IMR-90 (cell line): ENCODE measurements around the gene LRRN2. TPM values are rescaled to one million over a fixed set of nuclear protein-coding genes. Genes with fewer than 3 reads are reported as not detected.

ENCODE experiments used
- ATAC-seq: fragments of 200-7000 bp; cut with Tn5 transposase; 2 replicates; pipeline ENCODE4 v1.9.1; 2020; ENCODE audit warnings: low read depth, mild to moderate bottlenecking, moderate library complexity
- BruUV-seq: library from RNA; stranded (reverse); fragments of 400-500 nt; replicated peaks from 2 replicates; lab custom pipeline; 2021; lab: Mats Ljungman, UMichigan
- CTCF ChIA-PET: fragments of 300-600 bp; formaldehyde crosslinking; extraction: SDS; loops from one replicate; lab custom pipeline; 2021; ENCODE audit warnings: antibody characterized with exemption; lab: Yijun Ruan, JAX
- POLR2A ChIA-PET: fragments of 300-600 bp; sonication (Branson Sonifier 250); formaldehyde crosslinking; loops from one replicate; lab custom pipeline; 2022; ENCODE audit warnings: antibody characterized with exemption; ENCODE audit not compliant: unreplicated experiment; lab: Charles Lee
- DNase-seq: peaks from one replicate; pipeline ENCODE4 v3.0.0; 2013
- H2AFZ ChIP-seq: replicated peaks from 2 replicates; pipeline ENCODE3; 2013; ENCODE audit warnings: low read length, mild to moderate bottlenecking; ENCODE audit not compliant: poor library complexity
- H2AK5ac ChIP-seq: 2 replicates; pipeline ENCODE4 v1.6.1; 2013; ENCODE audit warnings: low read depth, low read length, inconsistent platforms
- H2AK9ac ChIP-seq: replicated peaks from 2 replicates; pipeline ENCODE3; 2013; ENCODE audit warnings: mild to moderate bottlenecking, low read depth, low read length, moderate library complexity; ENCODE audit not compliant: poor library complexity
- H2BK120ac ChIP-seq: 2 replicates; pipeline ENCODE4 v1.6.1; 2013; ENCODE audit warnings: low read depth, low read length, inconsistent platforms
- H2BK15ac ChIP-seq: 3 replicates; pipeline ENCODE4 v1.6.1; 2013; ENCODE audit warnings: low read depth, low read length, inconsistent platforms
- H2BK20ac ChIP-seq: 2 replicates; pipeline ENCODE4 v1.6.1; 2013; ENCODE audit warnings: low read depth, mild to moderate bottlenecking, inconsistent platforms, low read length, moderate library complexity
- H2BK5ac ChIP-seq: 2 replicates; pipeline ENCODE4 v1.6.1; 2013; ENCODE audit warnings: mild to moderate bottlenecking, low read depth, low read length, inconsistent platforms; ENCODE audit not compliant: poor library complexity, severe bottlenecking
- H3K14ac ChIP-seq: replicated peaks from 2 replicates; pipeline ENCODE4 v1.6.1; 2013; ENCODE audit warnings: low read depth, low read length, inconsistent platforms
- H3K18ac ChIP-seq: 2 replicates; pipeline ENCODE4 v1.6.1; 2013; ENCODE audit warnings: low read depth, low read length, control low read depth
- H3K23ac ChIP-seq: 2 replicates; pipeline ENCODE4 v1.6.1; 2013; ENCODE audit warnings: low read depth, low read length, inconsistent platforms
- H3K27ac ChIP-seq: 2 replicates; pipeline ENCODE4 v1.5.1; 2013; ENCODE audit warnings: mild to moderate bottlenecking, control low read depth, low read length; ENCODE audit not compliant: insufficient read depth
- H3K27me3 ChIP-seq: 2 replicates; pipeline ENCODE4 v1.6.1; 2013; ENCODE audit warnings: low read length; ENCODE audit not compliant: control insufficient read depth, insufficient read depth
- H3K36me3 ChIP-seq: 2 replicates; pipeline ENCODE4 v1.6.1; 2013; ENCODE audit warnings: low read length, mixed read lengths; ENCODE audit not compliant: control insufficient read depth, insufficient read depth
- H3K4ac ChIP-seq: 2 replicates; pipeline ENCODE4 v1.6.1; 2013; ENCODE audit warnings: low read depth, low read length, inconsistent platforms
- H3K4me1 ChIP-seq: 2 replicates; pipeline ENCODE4 v1.6.1; 2013; ENCODE audit warnings: low read length, mixed read lengths; ENCODE audit not compliant: control insufficient read depth, insufficient read depth
- H3K4me2 ChIP-seq: 2 replicates; pipeline ENCODE4 v1.6.1; 2013; ENCODE audit warnings: low read depth, mild to moderate bottlenecking, control low read depth, low read length, moderate library complexity
- H3K4me3 ChIP-seq: 2 replicates; pipeline ENCODE4 v1.5.1; 2013; ENCODE audit warnings: low read depth, mild to moderate bottlenecking, control low read depth, low read length, moderate library complexity; ENCODE audit not compliant: insufficient read depth
- H3K56ac ChIP-seq: 2 replicates; pipeline ENCODE4 v1.6.1; 2013; ENCODE audit warnings: low read length, inconsistent platforms; ENCODE audit not compliant: insufficient read depth; ENCODE audit errors: extremely low read depth
- H3K79me1 ChIP-seq, 2 experiments: 2 replicates each; pipeline ENCODE4 v1.6.1; 2013; ENCODE audit warnings: low read length in 2 of 2, inconsistent platforms in 1 of 2, low read depth in 1 of 2
- H3K9ac ChIP-seq: 2 replicates; pipeline ENCODE4 v1.6.1; 2013; ENCODE audit warnings: low read depth, low read length, control low read depth
- H3K9me1 ChIP-seq: 2 replicates; pipeline ENCODE4 v1.6.1; 2013; ENCODE audit warnings: low read length, inconsistent platforms; ENCODE audit not compliant: insufficient read depth
- H3K9me3 ChIP-seq: 2 replicates; pipeline ENCODE4 v1.6.1; 2013; ENCODE audit warnings: low read length; ENCODE audit not compliant: control insufficient read depth, insufficient read depth
- H4K20me1 ChIP-seq: 2 replicates; pipeline ENCODE4 v1.6.1; 2013; ENCODE audit warnings: low read length, inconsistent platforms; ENCODE audit not compliant: insufficient read depth
- H4K5ac ChIP-seq: 2 replicates; pipeline ENCODE4 v1.6.1; 2013; ENCODE audit warnings: mild to moderate bottlenecking, low read depth, low read length, control low read depth
- H4K8ac ChIP-seq, 2 experiments: 2 replicates each; pipeline ENCODE4 v1.6.1; 2013; ENCODE audit warnings: low read depth in 2 of 2, low read length in 2 of 2, control low read depth in 1 of 2, inconsistent platforms in 1 of 2
- H4K91ac ChIP-seq: 2 replicates; pipeline ENCODE4 v1.6.1; 2013; ENCODE audit warnings: low read depth, low read length, inconsistent platforms; ENCODE audit not compliant: insufficient read depth
- CTCF ChIP-seq: conservative IDR thresholded peaks from 2 replicates; pipeline ENCODE4 v1.5.1; 2012; ENCODE audit warnings: mild to moderate bottlenecking, low read depth, low read length, improper control_type of control experiment
- ELK1 ChIP-seq: fragments of 150-350 bp; IDR thresholded peaks from 2 replicates; pipeline ENCODE4 v1.6.1; 2016; ENCODE audit warnings: low read depth, mild to moderate bottlenecking, low read length, moderate library complexity, borderline replicate concordance
- FOS ChIP-seq: fragments of 150-350 bp; IDR thresholded peaks from 2 replicates; pipeline ENCODE4 v1.6.1; 2016; ENCODE audit warnings: low read depth, low read length
- MAFK ChIP-seq: IDR thresholded peaks from 2 replicates; pipeline ENCODE4 v1.6.1; 2012; ENCODE audit warnings: low read depth, low read length, improper control_type of control experiment
- MAZ ChIP-seq: IDR thresholded peaks from 2 replicates; pipeline ENCODE4 v1.6.1; 2012; ENCODE audit warnings: low read depth, mild to moderate bottlenecking, low read length, improper control_type of control experiment, moderate library complexity, borderline replicate concordance
- NFE2L2 ChIP-seq: fragments of 150-350 bp; IDR thresholded peaks from 2 replicates; pipeline ENCODE4 v1.6.1; 2016; ENCODE audit warnings: low read depth, mild to moderate bottlenecking, low read length
- POLR2A ChIP-seq: IDR thresholded peaks from 2 replicates; pipeline ENCODE4 v1.6.1; 2012; ENCODE audit warnings: mild to moderate bottlenecking, low read depth, low read length
- RCOR1 ChIP-seq: IDR thresholded peaks from 2 replicates; pipeline ENCODE4 v1.6.1; 2012; ENCODE audit warnings: mild to moderate bottlenecking, low read length, improper control_type of control experiment; ENCODE audit not compliant: insufficient replicate concordance
- WGBS, 2 experiments: methylation state at CpG; one replicate each; pipeline versions ENCODE4 v1.1.5 to v1.1.7; 2013; ENCODE audit warnings: missing lambda C conversion rate in 2 of 2; ENCODE audit not compliant: insufficient read length in 1 of 2; ENCODE audit errors: extremely low coverage in 2 of 2; 5-methylcytosine and 5-hydroxymethylcytosine counted together
- dilution Hi-C: fragments of 300-500 bp; cut with HindIII; formaldehyde crosslinking; loops from one replicate; pipeline ENCODE4 v1.14.3; 2018; ENCODE audit warnings: low sequenced_read_pairs; ENCODE audit not compliant: unreplicated experiment
- in situ Hi-C: fragments of 300-500 bp; cut with MboI; formaldehyde crosslinking; loops from 3 replicates; pipeline ENCODE4 v1.14.3; 2019; ENCODE audit warnings: low sequenced_read_pairs, inconsistent platforms, mixed read lengths
- intact Hi-C: fragments of 100-400 bp; cut with micrococcal nuclease; formaldehyde crosslinking; loops from 2 replicates; pipeline ENCODE4 v1.10.0; 2022
- polyA plus RNA-seq, 3 experiments: library from polyadenylated mRNA; depleted of rRNA; stranded (reverse); fragments of >200 nt; gene quantifications; 2 replicates each; pipeline ENCODE4 v1.2.3, GENCODE V29; 2012; ENCODE audit warnings: low replicate concordance in 1 of 3
- total RNA-seq: library from RNA; depleted of rRNA; stranded (reverse); fragments of >200 nt; gene quantifications from 2 replicates; pipeline ENCODE4 v1.2.3, GENCODE V29; 2012

Gene LRRN2
- total and polyA plus RNA-seq, 2 of the 4 experiments (the other 2 are of a cell fraction), result not detected

GRCh38 chr1:204709960-204710912, 24.7 kb upstream of the LRRN2 start (continued):
- TF ChIP-seq CTCF (no peak), POLR2A (no peak)

GRCh38 chr1:204709021-204709420, 23.5 kb upstream of the LRRN2 start:
- Histone ChIP-seq H3K36me3 (no peaks in the 10 kb centered on the region), H3K9ac (no peak overlapping the region), H2BK20ac (no peak overlapping the region), H3K9me1 (no peaks in the 10 kb centered on the region), H3K4ac (no peak overlapping the region), H4K8ac (no peak overlapping the region), H3K27me3 (peaks cover 36% of the 10 kb centered on the region), H3K18ac (no peak overlapping the region), H2BK5ac (no peak overlapping the region), H2BK15ac (no peak overlapping the region), H4K5ac (no peak overlapping the region), H3K4me3 (no peak overlapping the region), H3K23ac (no peak overlapping the region), H3K9me3 (no peaks in the 10 kb centered on the region), H4K91ac (no peak overlapping the region), H2AK5ac (no peak overlapping the region), H4K20me1 (no peaks in the 10 kb centered on the region), H3K27ac (no peak overlapping the region), H3K56ac (no peak overlapping the region), H3K79me1 (no peaks in the 10 kb centered on the region), H2AK9ac (no peak overlapping the region), H3K4me1 (no peaks in the 10 kb centered on the region), H3K14ac (no peak overlapping the region), H3K4me2 (no peak overlapping the region), H2BK120ac (no peak overlapping the region), H2AFZ (no peak overlapping the region)
- intact Hi-C loops (no loop called here), dilution Hi-C loops (no loop called here), in situ Hi-C loops (no loop called here)
- BruUV-seq, result no TSS peak
- DNase-seq, result no peak
- CTCF ChIA-PET, result no interaction called here
- 80% methylated on average over 1 of the region's 3 CpGs; no CpG with 5 or more reads in 1 of the 2 experiments for WGBS, 2 experiments
- ATAC-seq, result no peak
- POLR2A ChIA-PET, result no interaction called here
- TF ChIP-seq MAFK (no peak), NFE2L2 (no peak), CTCF (no peak), MAZ (no peak), RCOR1 (no peak), FOS (no peak), ELK1 (no peak)
